Hepatocyte (in vitro differentiated cells): Measurements from ENCODE around the gene SNTN. TPM values are rescaled to one million over a fixed set of nuclear protein-coding genes. Genes with fewer than 3 reads are reported as not detected.

ENCODE experiments used
- DNase-seq: peaks from one replicate; pipeline ENCODE4 v3.0.0-alpha.2; 2016; ENCODE audit warnings: low spot score
- H2AFZ ChIP-seq: fragments of 200-600 bp; sonication (generic); 2 replicates; pipeline ENCODE4 v1.6.0; 2016; ENCODE audit warnings: antibody characterized with exemption, mild to moderate bottlenecking
- H3K27ac ChIP-seq: fragments of 200-600 bp; sonication (generic); 2 replicates; pipeline ENCODE4 v1.5.1; 2016; ENCODE audit warnings: mild to moderate bottlenecking
- H3K27me3 ChIP-seq: fragments of 200-600 bp; sonication (generic); 2 replicates; pipeline ENCODE4 v1.6.1; 2016
- H3K36me3 ChIP-seq: fragments of 200-600 bp; sonication (generic); replicated peaks from 2 replicates; pipeline ENCODE4 v1.5.1; 2016; ENCODE audit warnings: low read depth; ENCODE audit not compliant: insufficient read depth
- H3K4me1 ChIP-seq: fragments of 200-600 bp; sonication (generic); 2 replicates; pipeline ENCODE4 v1.5.1; 2016; ENCODE audit warnings: mild to moderate bottlenecking, moderate library complexity; ENCODE audit not compliant: insufficient read depth
- H3K4me2 ChIP-seq: fragments of 200-600 bp; sonication (generic); 2 replicates; pipeline ENCODE4 v1.6.0; 2016
- H3K4me3 ChIP-seq: fragments of 200-600 bp; sonication (generic); 2 replicates; pipeline ENCODE4 v1.5.1; 2016; ENCODE audit warnings: mild to moderate bottlenecking
- H3K79me2 ChIP-seq: fragments of 200-600 bp; sonication (generic); 2 replicates; pipeline ENCODE4 v1.6.0; 2017; ENCODE audit warnings: mild to moderate bottlenecking
- H3K9me2 ChIP-seq: fragments of 200-600 bp; sonication (generic); replicated peaks from 2 replicates; pipeline ENCODE4 v1.6.0; 2017; ENCODE audit warnings: mild to moderate bottlenecking; ENCODE audit not compliant: insufficient read depth
- H3K9me3 ChIP-seq: fragments of 200-600 bp; sonication (generic); 2 replicates; pipeline ENCODE4 v1.5.1; 2016; ENCODE audit warnings: low read depth, mild to moderate bottlenecking
- H4K20me1 ChIP-seq: fragments of 200-600 bp; sonication (generic); 2 replicates; pipeline ENCODE4 v1.6.0; 2016; ENCODE audit warnings: mild to moderate bottlenecking; ENCODE audit not compliant: insufficient read depth, poor library complexity, severe bottlenecking
- EZH2 ChIP-seq: fragments of 200-600 bp; sonication (generic); IDR thresholded peaks from 2 replicates; pipeline ENCODE4 v1.6.1; 2016; ENCODE audit warnings: antibody characterized with exemption, mild to moderate bottlenecking, borderline replicate concordance
- EZH2phosphoT487 ChIP-seq: fragments of 200-600 bp; sonication (generic); IDR thresholded peaks from one replicate; pipeline ENCODE4 v1.6.1; 2018; ENCODE audit warnings: antibody characterized with exemption, mild to moderate bottlenecking, low read depth, moderate library complexity; ENCODE audit not compliant: unreplicated experiment, severe bottlenecking
- WGBS: methylation state at CpG from one replicate; pipeline ENCODE4 v1.1.6; 2016; ENCODE audit warnings: low lambda C conversion rate; ENCODE audit errors: missing lambda C conversion rate; 5-methylcytosine and 5-hydroxymethylcytosine counted together
- polyA plus RNA-seq: library from polyadenylated mRNA; unstranded; fragments of >200 nt; fragmentation: Nextera tagmentation; extraction: Ambion mirVana; gene quantifications from 2 replicates; pipeline ENCODE4 v1.2.1, GENCODE V29; 2016
- total RNA-seq: library from RNA; depleted of rRNA; stranded (reverse); fragments of >200 nt; gene quantifications from 2 replicates; pipeline ENCODE4 v1.2.3, GENCODE V29; 2014
- TF ChIP-seq, protein P1 (sequence below): fragments of 200-600 bp; sonication (generic); IDR thresholded peaks from 2 replicates; pipeline ENCODE4 v1.5.1; 2016; ENCODE audit warnings: antibody characterized with exemption, mild to moderate bottlenecking; ENCODE audit not compliant: poor library complexity

The SNTN gene
- total and polyA plus RNA-seq, 2 experiments from 2014 or later = not detected

GRCh38 chr3:63654211-63654610, 1.7 kb downstream of the SNTN start:
- no peaks in the 10 kb centered on the region for H3K9me3 ChIP-seq
- H3K4me2 ChIP-seq = no peak overlapping the region
- no peaks in the 10 kb centered on the region for H3K4me1 ChIP-seq
- H3K4me3 ChIP-seq = no peak overlapping the region
- no peaks in the 10 kb centered on the region for H3K27me3 ChIP-seq
- H4K20me1 ChIP-seq = no peaks in the 10 kb centered on the region
- whole genome bisulfite sequencing = 69% methylated on average over 4 of the region's 4 CpGs
- no peak overlapping the region for H2AFZ ChIP-seq
- H3K9me2 ChIP-seq = no peaks in the 10 kb centered on the region
- H3K36me3 ChIP-seq = no peaks in the 10 kb centered on the region
- no peak for DNase-seq
- no peak overlapping the region for H3K27ac ChIP-seq
- H3K79me2 ChIP-seq = no peaks in the 10 kb centered on the region
- TF ChIP-seq, protein P1, sequence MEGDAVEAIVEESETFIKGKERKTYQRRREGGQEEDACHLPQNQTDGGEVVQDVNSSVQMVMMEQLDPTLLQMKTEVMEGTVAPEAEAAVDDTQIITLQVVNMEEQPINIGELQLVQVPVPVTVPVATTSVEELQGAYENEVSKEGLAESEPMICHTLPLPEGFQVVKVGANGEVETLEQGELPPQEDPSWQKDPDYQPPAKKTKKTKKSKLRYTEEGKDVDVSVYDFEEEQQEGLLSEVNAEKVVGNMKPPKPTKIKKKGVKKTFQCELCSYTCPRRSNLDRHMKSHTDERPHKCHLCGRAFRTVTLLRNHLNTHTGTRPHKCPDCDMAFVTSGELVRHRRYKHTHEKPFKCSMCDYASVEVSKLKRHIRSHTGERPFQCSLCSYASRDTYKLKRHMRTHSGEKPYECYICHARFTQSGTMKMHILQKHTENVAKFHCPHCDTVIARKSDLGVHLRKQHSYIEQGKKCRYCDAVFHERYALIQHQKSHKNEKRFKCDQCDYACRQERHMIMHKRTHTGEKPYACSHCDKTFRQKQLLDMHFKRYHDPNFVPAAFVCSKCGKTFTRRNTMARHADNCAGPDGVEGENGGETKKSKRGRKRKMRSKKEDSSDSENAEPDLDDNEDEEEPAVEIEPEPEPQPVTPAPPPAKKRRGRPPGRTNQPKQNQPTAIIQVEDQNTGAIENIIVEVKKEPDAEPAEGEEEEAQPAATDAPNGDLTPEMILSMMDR = no peak
- no peak for TF ChIP-seq EZH2
- no peak for TF ChIP-seq EZH2phosphoT487

GRCh38 chr3:63654931-63655330, 2.5 kb downstream of the SNTN start:
- H3K4me1 ChIP-seq = no peaks in the 10 kb centered on the region
- H2AFZ ChIP-seq = no peak overlapping the region
- H3K27ac ChIP-seq = no peak overlapping the region
- WGBS = 75% methylated on average over 5 of the region's 5 CpGs
- H3K27me3 ChIP-seq = no peaks in the 10 kb centered on the region
- DNase-seq = no peak
- H3K36me3 ChIP-seq = no peaks in the 10 kb centered on the region
- no peak overlapping the region for H3K4me3 ChIP-seq
- TF ChIP-seq EZH2phosphoT487 = no peak
- TF ChIP-seq, protein P1 = no peak
- TF ChIP-seq EZH2 = no peak
- H3K79me2 ChIP-seq = no peaks in the 10 kb centered on the region
- H3K9me3 ChIP-seq = no peaks in the 10 kb centered on the region
- H4K20me1 ChIP-seq = no peaks in the 10 kb centered on the region
- H3K9me2 ChIP-seq = no peaks in the 10 kb centered on the region
- no peak overlapping the region for H3K4me2 ChIP-seq

- H3K4me1 ChIP-seq = no peaks in the 10 kb centered on the region
- H3K4me2 ChIP-seq = no peak overlapping the region
- no peaks in the 10 kb centered on the region for H3K79me2 ChIP-seq
- no peak overlapping the region for H2AFZ ChIP-seq
- H3K9me3 ChIP-seq = no peaks in the 10 kb centered on the region
- no peaks in the 10 kb centered on the region for H4K20me1 ChIP-seq
- no peaks in the 10 kb centered on the region for H3K27me3 ChIP-seq
- H3K4me3 ChIP-seq = no peak overlapping the region
- H3K27ac ChIP-seq = no peak overlapping the region
- no peak for TF ChIP-seq EZH2phosphoT487
- TF ChIP-seq, protein P1 = no peak
- TF ChIP-seq EZH2 = no peak
- 77% methylated on average over 4 of the region's 4 CpGs for WGBS
- no peak for DNase-seq
- H3K36me3 ChIP-seq = no peaks in the 10 kb centered on the region
- H3K9me2 ChIP-seq = no peaks in the 10 kb centered on the region
Observed at GRCh38 chr3:63655519-63655918, 3.0 kb downstream of the SNTN start.

GRCh38 chr3:63656786-63657185, 4.3 kb downstream of the SNTN start:
- 90% methylated on average over 6 of the region's 6 CpGs for WGBS
- H3K4me2 ChIP-seq = no peak overlapping the region
- no peaks in the 10 kb centered on the region for H3K27me3 ChIP-seq

More at GRCh38 chr3:63656786-63657185, 4.3 kb downstream of the SNTN start:
- H3K79me2 ChIP-seq = no peaks in the 10 kb centered on the region
- H2AFZ ChIP-seq = no peak overlapping the region
- H3K9me3 ChIP-seq = no peaks in the 10 kb centered on the region
- no peaks in the 10 kb centered on the region for H3K36me3 ChIP-seq
- no peaks in the 10 kb centered on the region for H3K9me2 ChIP-seq
- no peak overlapping the region for H3K4me3 ChIP-seq
- no peaks in the 10 kb centered on the region for H4K20me1 ChIP-seq
- H3K4me1 ChIP-seq = no peaks in the 10 kb centered on the region
- TF ChIP-seq, protein P1 = no peak
- TF ChIP-seq EZH2 (no peak), EZH2phosphoT487 (no peak)
- no peak overlapping the region for H3K27ac ChIP-seq
- no peak for DNase-seq
